Immature natural killer cell (primary cell): ENCODE measurements around the gene FOXM1. TPM values are rescaled to one million over a fixed set of nuclear protein-coding genes. Genes with fewer than 3 reads are reported as not detected.
"Not testable (repeated sequence)": the region's sequence is repeated elsewhere in the genome, so short reads cannot be mapped to it uniquely, and the experiment has no call there.

Experiments used
- DNase-seq, 3 donors: peaks; one replicate each; pipeline ENCODE4 v3.0.0; 2022; ENCODE audit warnings: mixed read lengths in 1 of 3
- H3K27ac Mint-ChIP-seq, 6 donors: one replicate each; pipeline ENCODE4 v1.8.0; 2020; ENCODE audit warnings: mixed read lengths in 6 of 6, mild to moderate bottlenecking in 5 of 6, inconsistent platforms in 4 of 6, moderate library complexity in 3 of 6
- H3K27me3 Mint-ChIP-seq, 3 donors: one replicate each; pipeline ENCODE4 v1.8.0; 2020 to 2021; ENCODE audit warnings: low read depth in 3 of 3, mild to moderate bottlenecking in 3 of 3, mixed read lengths in 3 of 3, moderate library complexity in 3 of 3, inconsistent platforms in 1 of 3
- H3K36me3 Mint-ChIP-seq, 3 donors: one replicate each; pipeline ENCODE4 v1.8.0; 2020; ENCODE audit warnings: mixed read lengths in 3 of 3, inconsistent platforms in 2 of 3, mild to moderate bottlenecking in 2 of 3
- H3K4me1 Mint-ChIP-seq, 2 donors: one replicate each; pipeline ENCODE4 v1.8.0; 2020; ENCODE audit warnings: inconsistent platforms in 2 of 2, mild to moderate bottlenecking in 2 of 2, mixed read lengths in 2 of 2, moderate library complexity in 1 of 2
- H3K4me3 Mint-ChIP-seq, 5 donors: one replicate each; pipeline ENCODE4 v1.8.0; 2020; ENCODE audit warnings: mild to moderate bottlenecking in 5 of 5, mixed read lengths in 5 of 5, inconsistent platforms in 3 of 5, moderate library complexity in 3 of 5
- H3K9me3 Mint-ChIP-seq, 6 donors: one replicate each; pipeline ENCODE4 v1.8.0; 2020; ENCODE audit warnings: mild to moderate bottlenecking in 6 of 6, mixed read lengths in 6 of 6, inconsistent platforms in 4 of 6, moderate library complexity in 3 of 6
- polyA plus RNA-seq, 3 donors: library from polyadenylated mRNA; unstranded; fragments of 300-500 nt; fragmentation: Illumina TruSeq; gene quantifications; one replicate each; pipeline ENCODE4 v1.2.3, GENCODE V29; 2021

FOXM1 gene
- polyA plus RNA-seq, 3 donors from 2014 or later: 0.43 to 1.2 (median 0.46) TPM

DNA sequence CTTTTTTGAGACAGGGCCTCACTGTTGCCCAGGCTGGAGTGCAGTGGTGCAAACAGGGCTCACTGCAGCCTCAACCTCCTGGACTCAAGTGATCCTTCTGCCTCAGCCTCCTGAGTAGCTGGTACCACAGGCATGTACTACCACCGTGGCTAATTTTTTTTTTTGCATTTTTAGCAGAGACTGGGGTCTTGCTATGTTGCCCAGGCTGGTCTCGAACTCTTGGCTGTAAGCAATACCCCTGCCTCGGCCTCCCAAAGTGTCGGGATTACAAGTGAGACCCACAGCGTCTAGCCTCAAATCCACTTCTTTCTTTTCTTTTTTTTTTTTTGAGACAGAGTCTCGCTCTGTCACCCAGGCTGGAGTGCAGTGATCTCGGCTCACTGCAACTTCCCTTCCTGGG, 13.6 kb downstream of the FOXM1 start:
- H3K4me1 Mint-ChIP-seq, H3K36me3 Mint-ChIP-seq, H3K27me3 Mint-ChIP-seq, H3K9me3 Mint-ChIP-seq, DNase-seq, H3K4me3 Mint-ChIP-seq: not testable (repeated sequence)
- peak overlapping the region in 1 of 6 donors; percentile 34 for H3K27ac Mint-ChIP-seq

- Mint-ChIP-seq H3K27ac (no peak overlapping the region), H3K27me3 (peaks cover 0 to 2% (median 0%) of the 10 kb centered on the region in 3 donors), H3K9me3 (no peaks in the 10 kb centered on the region), H3K4me3 (no peak overlapping the region), H3K4me1 (no peaks in the 10 kb centered on the region), H3K36me3 (no peaks in the 10 kb centered on the region)
- no peak for DNase-seq
These were observed 14.1 kb downstream of the FOXM1 start for GRCh38 chr12:2862876-2863275.

- Mint-ChIP-seq H3K27me3 (peaks cover 0 to 2% (median 0%) of the 10 kb centered on the region in 3 donors), H3K9me3 (no peaks in the 10 kb centered on the region), H3K4me1 (no peaks in the 10 kb centered on the region), H3K27ac (no peak overlapping the region), H3K36me3 (peaks cover 3 to 6% (median 6%) of the 10 kb centered on the region in 3 donors), H3K4me3 (no peak overlapping the region)
- DNase-seq: no peak
These were observed 16.8 kb downstream of the FOXM1 start for GRCh38 chr12:2860170-2860569.

DNA sequence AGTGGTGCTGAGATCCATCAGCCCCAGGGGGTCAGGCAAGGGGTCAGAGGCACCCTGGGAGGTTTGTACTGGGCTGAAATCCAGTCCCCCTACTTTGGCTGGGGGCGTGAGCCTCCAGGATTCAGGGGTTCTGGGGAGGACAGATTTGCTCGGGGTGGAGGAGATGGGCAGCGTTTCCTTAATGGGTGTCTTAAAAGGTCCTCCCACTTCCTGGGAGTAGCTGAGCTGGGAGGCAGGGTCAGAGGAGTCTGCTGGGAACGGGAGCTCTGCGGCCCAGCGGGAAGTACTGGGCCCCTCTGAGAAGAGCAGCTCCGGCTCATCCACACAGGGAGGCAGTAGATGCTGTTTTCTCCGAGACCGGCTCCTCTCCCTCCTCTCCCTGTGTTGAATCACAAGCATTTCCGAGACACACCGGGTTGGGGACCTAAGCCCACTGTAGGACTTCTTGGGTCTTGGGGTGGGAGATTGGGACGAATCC, 18.0 kb downstream of the FOXM1 start:
- Mint-ChIP-seq H3K9me3 (no peaks in the 10 kb centered on the region), H3K27me3 (peaks cover 0 to 2% (median 0%) of the 10 kb centered on the region in 3 donors), H3K4me3 (no peak overlapping the region), H3K36me3 (peaks cover 3 to 6% (median 6%) of the 10 kb centered on the region in 3 donors), H3K27ac (no peak overlapping the region), H3K4me1 (no peaks in the 10 kb centered on the region)
- DNase-seq: no peak

DNA sequence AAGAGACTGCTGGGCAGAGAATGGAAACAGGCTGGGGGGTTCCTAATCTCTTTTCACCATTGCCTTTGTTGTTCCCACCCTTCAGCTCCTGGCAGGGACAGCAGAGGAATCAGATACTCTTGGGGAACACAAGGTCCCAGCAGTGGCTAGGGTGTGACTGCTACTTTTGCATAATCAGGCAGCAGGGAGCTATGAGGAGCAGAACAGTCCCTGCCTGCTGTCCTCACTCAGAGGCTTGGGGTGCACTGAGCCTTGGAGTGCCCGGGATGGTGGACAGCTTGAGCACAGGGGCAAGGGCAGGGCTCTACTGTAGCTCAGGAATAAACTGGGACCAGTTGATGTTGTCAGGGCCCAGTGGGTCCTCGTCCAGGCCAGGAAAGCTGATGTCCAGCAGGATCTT, 18.6 kb downstream of the FOXM1 start:
- peaks cover 0 to 2% (median 0%) of the 10 kb centered on the region in 3 donors for H3K27me3 Mint-ChIP-seq
- H3K36me3 Mint-ChIP-seq: peaks cover 3 to 6% (median 6%) of the 10 kb centered on the region in 3 donors
- peak overlapping the region in 1 of 6 donors; percentile 76 for H3K27ac Mint-ChIP-seq
- H3K4me1 Mint-ChIP-seq: no peaks in the 10 kb centered on the region
- no peak for DNase-seq
- H3K9me3 Mint-ChIP-seq: no peaks in the 10 kb centered on the region
- H3K4me3 Mint-ChIP-seq: no peak overlapping the region

GRCh38 chr12:2857576-2857975, 19.4 kb downstream of the FOXM1 start:
- Mint-ChIP-seq H3K4me1 (no peaks in the 10 kb centered on the region), H3K27me3 (peaks cover 0 to 2% (median 0%) of the 10 kb centered on the region in 3 donors), H3K36me3 (peaks cover 3 to 6% (median 6%) of the 10 kb centered on the region in 3 donors), H3K27ac (no peak overlapping the region), H3K9me3 (no peaks in the 10 kb centered on the region), H3K4me3 (no peak overlapping the region)
- DNase-seq: no peak

DNA sequence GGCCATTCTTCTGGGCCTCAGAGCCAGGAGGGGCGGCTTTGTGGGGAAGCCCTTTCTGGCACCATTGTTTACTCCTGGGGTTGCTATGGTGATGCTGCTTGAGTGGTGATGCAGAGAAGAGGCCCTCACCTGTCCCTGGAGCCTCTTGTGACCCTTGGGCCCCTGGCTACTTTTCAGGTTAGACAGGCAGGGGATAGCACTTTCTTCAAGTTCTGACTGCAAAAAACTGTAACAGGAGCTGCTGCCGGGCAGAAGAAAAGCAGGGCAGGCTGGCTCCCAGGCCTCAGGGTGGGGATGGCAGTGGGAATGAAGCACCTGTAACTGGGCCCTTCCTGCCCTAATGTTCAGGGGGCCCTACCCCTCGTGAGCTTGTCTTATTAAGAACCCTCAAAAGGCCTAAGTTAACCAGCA, 19.9 kb downstream of the FOXM1 start, which contains the start of gene TEX52:
TEX52 (minus strand) TSS at position 19 of the 411 bp plus-strand sequence; CDS start at position 6, 13 bp downstream.
- no peak within 1 kb of the TSS for H3K4me3 Mint-ChIP-seq
- no peaks in the 10 kb centered on the region for H3K9me3 Mint-ChIP-seq
- H3K36me3 Mint-ChIP-seq: peaks cover 3 to 6% (median 6%) of the 10 kb centered on the region in 3 donors
- peaks cover 0 to 2% (median 0%) of the 10 kb centered on the region in 3 donors for H3K27me3 Mint-ChIP-seq
- H3K27ac Mint-ChIP-seq: no peak within 1 kb of the TSS
- DNase-seq: no peak
- H3K4me1 Mint-ChIP-seq: no peaks in the 10 kb centered on the region

GRCh38 chr12:2856051-2856450, 20.9 kb downstream of the FOXM1 start:
- Mint-ChIP-seq H3K9me3 (no peaks in the 10 kb centered on the region), H3K27me3 (peaks cover 0 to 2% (median 0%) of the 10 kb centered on the region in 3 donors), H3K4me1 (no peaks in the 10 kb centered on the region), H3K27ac (no peak overlapping the region), H3K36me3 (peaks cover 3 to 6% (median 6%) of the 10 kb centered on the region in 3 donors), H3K4me3 (no peak overlapping the region)
- no peak for DNase-seq

GRCh38 chr12:2855546-2855945, 21.4 kb downstream of the FOXM1 start:
- no peak overlapping the region for H3K4me3 Mint-ChIP-seq

DNA sequence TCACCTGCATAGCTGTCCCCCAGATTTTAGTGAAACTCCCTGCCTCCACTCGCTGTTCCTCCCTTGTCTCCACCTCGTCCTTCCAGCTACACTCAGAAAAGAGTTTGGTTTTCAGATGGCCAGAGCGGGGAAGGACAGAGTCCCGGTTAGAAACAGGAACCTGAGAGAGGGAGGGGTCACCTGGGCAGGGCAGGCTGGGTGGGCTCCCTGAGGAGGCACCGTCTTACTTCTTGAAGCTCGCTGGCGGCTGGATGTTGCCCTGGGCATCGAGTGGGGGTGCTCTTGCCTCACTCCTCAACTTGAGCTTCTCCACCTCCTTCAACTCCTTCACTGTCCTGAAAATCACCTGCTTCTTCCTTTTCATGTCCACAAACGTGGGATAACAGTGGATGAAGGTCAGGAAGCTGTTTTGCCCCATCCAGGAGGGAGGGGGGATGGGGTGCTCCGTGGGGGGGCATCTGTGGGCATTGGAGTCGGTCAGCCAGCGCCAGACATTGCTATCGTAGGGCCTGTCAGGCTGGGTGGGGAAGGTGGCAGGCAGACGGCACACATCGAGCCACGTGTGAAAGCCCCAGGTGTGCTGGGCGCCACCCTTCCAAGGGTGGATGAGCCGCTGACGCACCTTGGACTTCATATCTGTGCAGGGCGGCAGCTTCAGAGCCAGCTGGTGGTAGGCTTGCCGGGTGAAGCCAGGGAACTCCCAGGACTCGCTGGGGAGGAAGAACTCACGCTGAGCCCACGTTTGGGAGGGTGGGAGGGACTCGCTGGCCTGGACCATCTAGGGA, 22.1 kb downstream of the FOXM1 start:
- Mint-ChIP-seq H3K27ac (no peak overlapping the region), H3K9me3 (no peaks in the 10 kb centered on the region), H3K4me3 (no peak overlapping the region), H3K4me1 (no peaks in the 10 kb centered on the region), H3K27me3 (peaks cover 0 to 2% (median 0%) of the 10 kb centered on the region in 3 donors), H3K36me3 (peaks cover 3 to 6% (median 6%) of the 10 kb centered on the region in 3 donors)
- no peak for DNase-seq

More at GRCh38 chr12:2855546-2855945, 21.4 kb downstream of the FOXM1 start:
- DNase-seq: no peak
- Mint-ChIP-seq H3K36me3 (peaks cover 3 to 6% (median 6%) of the 10 kb centered on the region in 3 donors), H3K4me1 (no peaks in the 10 kb centered on the region), H3K27ac (peak overlapping the region in 1 of 6 donors; percentile 30), H3K9me3 (no peaks in the 10 kb centered on the region), H3K27me3 (peaks cover 0 to 2% (median 0%) of the 10 kb centered on the region in 3 donors)

DNA sequence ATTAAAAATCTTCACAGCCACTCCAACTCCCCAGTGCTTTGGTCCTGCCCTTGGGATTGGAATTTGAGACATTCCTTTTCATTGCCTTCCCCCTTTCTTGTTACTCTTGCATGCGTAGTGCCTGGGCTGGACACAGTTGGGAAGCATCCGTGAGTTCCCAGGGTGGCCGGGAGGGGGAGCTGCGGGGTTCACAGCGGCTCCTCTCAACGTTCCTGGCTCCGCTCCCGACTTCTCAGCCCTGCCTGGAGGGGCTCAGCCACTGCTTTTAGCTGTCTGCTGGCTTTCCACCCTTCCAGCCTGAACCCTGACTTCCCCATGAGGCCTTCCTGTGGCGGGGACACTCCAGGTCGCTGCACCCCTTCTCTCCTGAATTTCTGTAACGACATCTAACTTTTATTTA, 23.3 kb downstream of the FOXM1 start:
- H3K27me3 Mint-ChIP-seq: peaks cover 0 to 1% (median 0%) of the 10 kb centered on the region in 3 donors
- H3K27ac Mint-ChIP-seq: peak overlapping the region in 1 of 6 donors; percentile 34
- H3K36me3 Mint-ChIP-seq: peaks cover 3 to 12% (median 6%) of the 10 kb centered on the region in 3 donors
- H3K4me1 Mint-ChIP-seq: no peaks in the 10 kb centered on the region
- H3K4me3 Mint-ChIP-seq: no peak overlapping the region
- no peaks in the 10 kb centered on the region for H3K9me3 Mint-ChIP-seq
- peak in 2 of 3 donors; percentile 8 to 18 for DNase-seq

GRCh38 chr12:2851931-2852330, 25.0 kb downstream of the FOXM1 start:
- Mint-ChIP-seq H3K9me3 (no peaks in the 10 kb centered on the region), H3K36me3 (peaks cover 7 to 16% (median 11%) of the 10 kb centered on the region in 3 donors)

DNA sequence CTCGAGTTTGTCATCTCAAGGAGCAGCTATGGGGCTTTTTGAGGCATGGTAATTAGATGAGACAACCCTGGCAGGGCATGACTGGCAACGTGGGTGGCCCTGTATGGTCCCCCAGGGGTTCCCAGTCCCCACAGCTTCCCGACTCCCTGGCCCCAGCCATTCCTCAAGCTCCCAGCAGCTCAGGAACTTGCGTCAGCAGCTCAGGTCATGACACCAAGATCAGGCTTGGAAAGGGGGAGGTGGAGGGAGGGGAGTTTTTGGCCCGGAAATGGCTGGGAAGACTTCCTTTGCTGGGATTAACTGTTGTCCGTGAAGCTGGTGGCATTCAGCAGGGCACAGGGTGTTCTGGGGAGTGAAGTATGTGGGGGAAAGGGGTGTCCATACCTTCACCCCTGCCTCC, 31.7 kb downstream of the FOXM1 start:
- Mint-ChIP-seq H3K36me3 (peaks cover 8 to 15% (median 13%) of the 10 kb centered on the region in 3 donors), H3K27ac (no peak overlapping the region), H3K4me3 (no peak overlapping the region), H3K9me3 (no peaks in the 10 kb centered on the region), H3K4me1 (no peaks in the 10 kb centered on the region), H3K27me3 (peaks cover 0 to 2% (median 0%) of the 10 kb centered on the region in 3 donors)
- DNase-seq: no peak

More at GRCh38 chr12:2851931-2852330, 25.0 kb downstream of the FOXM1 start:
- Mint-ChIP-seq H3K27me3 (no peaks in the 10 kb centered on the region), H3K4me1 (no peaks in the 10 kb centered on the region), H3K4me3 (no peak overlapping the region), H3K27ac (no peak overlapping the region)
- DNase-seq: no peak

DNA sequence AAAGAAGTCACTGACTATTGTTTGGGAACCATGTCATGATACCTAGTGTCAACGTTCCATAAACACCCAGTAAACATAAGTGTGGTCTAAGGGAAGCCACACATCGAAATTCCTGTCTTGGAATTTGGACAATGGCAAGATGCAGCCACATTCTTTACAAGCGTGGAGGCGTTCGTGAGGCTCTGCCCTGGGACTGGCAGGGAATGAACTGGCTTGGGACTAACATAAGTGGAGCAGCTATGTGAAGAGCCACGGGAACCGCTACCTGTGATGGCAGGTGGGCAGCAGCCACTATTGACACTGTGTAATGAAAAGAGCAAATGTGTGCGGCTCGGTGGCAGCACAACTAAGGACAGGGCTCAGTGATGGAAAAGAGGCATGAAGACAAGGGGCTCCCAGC, 32.2 kb downstream of the FOXM1 start:
- peaks cover 8 to 17% (median 14%) of the 10 kb centered on the region in 3 donors for H3K36me3 Mint-ChIP-seq
- H3K27ac Mint-ChIP-seq: peak overlapping the region in 1 of 6 donors; percentile 47
- no peaks in the 10 kb centered on the region for H3K4me1 Mint-ChIP-seq
- no peaks in the 10 kb centered on the region for H3K9me3 Mint-ChIP-seq
- no peak overlapping the region for H3K4me3 Mint-ChIP-seq
- H3K27me3 Mint-ChIP-seq: peaks cover 0 to 2% (median 0%) of the 10 kb centered on the region in 3 donors
- DNase-seq: no peak
